GM12878 (cell line): Measurements from ENCODE around the gene ING3.

Source experiments
- BCL11A ChIP-seq: IDR thresholded peaks from 2 replicates; pipeline ENCODE4 v1.6.1; 2011; ENCODE audit warnings: low read depth, low read length
- EGR1 ChIP-seq, 2 experiments: IDR thresholded peaks; 1 replicate in 1 of 2; 2 replicates in 1 of 2; pipeline ENCODE4 v1.6.1; 2011 to 2012; ENCODE audit warnings: low read depth in 2 of 2, low read length in 2 of 2, borderline replicate concordance in 1 of 2, mild to moderate bottlenecking in 1 of 2, moderate library complexity in 1 of 2
- ESRRA ChIP-seq: IDR thresholded peaks from 2 replicates; pipeline ENCODE4 v1.6.1; 2012; ENCODE audit warnings: mild to moderate bottlenecking, low read length, improper control_type of control experiment
- POLR2A ChIP-seq: IDR thresholded peaks from 2 replicates; pipeline ENCODE4 v1.6.1; 2011; ENCODE audit warnings: low read depth, mild to moderate bottlenecking, low read length
- RFX5 ChIP-seq: IDR thresholded peaks from 2 replicates; pipeline ENCODE4 v1.6.1; 2011; ENCODE audit warnings: low read depth, low read length, improper control_type of control experiment
- SIN3A ChIP-seq: IDR thresholded peaks from 2 replicates; pipeline ENCODE4 v1.6.1; 2012; ENCODE audit warnings: low read depth, low read length, improper control_type of control experiment
- SRF ChIP-seq, 2 experiments: IDR thresholded peaks; 2 replicates each; pipeline ENCODE4 v1.6.1; 2011; ENCODE audit warnings: low read depth in 2 of 2, low read length in 2 of 2, mild to moderate bottlenecking in 1 of 2, moderate library complexity in 1 of 2
- TARDBP ChIP-seq: IDR thresholded peaks from 2 replicates; pipeline ENCODE4 v1.6.1; 2016; ENCODE audit warnings: borderline replicate concordance
- TCF12 ChIP-seq: IDR thresholded peaks from 2 replicates; pipeline ENCODE4 v1.6.1; 2011; ENCODE audit warnings: low read depth, mild to moderate bottlenecking, low read length
- ZSCAN29 ChIP-seq: fragments of 450-650 bp; IDR thresholded peaks from 2 replicates; pipeline ENCODE4 v1.6.1; 2017; ENCODE audit warnings: mild to moderate bottlenecking, moderate library complexity
- TF ChIP-seq, protein P1 (sequence below), 3 experiments: IDR thresholded peaks in 2 of 3; conservative IDR thresholded peaks in 1 of 3; 2 replicates each; pipeline ENCODE4 v1.5.1; 2011; ENCODE audit warnings: low read depth in 3 of 3, low read length in 3 of 3, mild to moderate bottlenecking in 3 of 3, control low read depth in 2 of 3, moderate library complexity in 2 of 3, inconsistent platforms in 1 of 3, mixed read lengths in 1 of 3; ENCODE audit not compliant: control insufficient read depth in 2 of 3, insufficient read depth in 1 of 3; ENCODE audit errors: extremely low read depth in 1 of 3
- TF ChIP-seq, protein P2 (sequence below): IDR thresholded peaks from 2 replicates; pipeline ENCODE4 v1.6.1; 2012; ENCODE audit warnings: low read depth, low read length, improper control_type of control experiment
- TF ChIP-seq, protein P3 (sequence below): IDR thresholded peaks from 2 replicates; pipeline ENCODE4 v1.6.1; 2011; ENCODE audit warnings: borderline replicate concordance, low read depth, mild to moderate bottlenecking, moderate library complexity, mixed read lengths, low read length; ENCODE audit not compliant: insufficient read depth; ENCODE audit errors: extremely low read length
- TF ChIP-seq, protein P4 (sequence below): IDR thresholded peaks from 2 replicates; pipeline ENCODE4 v1.6.1; 2012; ENCODE audit warnings: mild to moderate bottlenecking, low read depth, low read length

DNA sequence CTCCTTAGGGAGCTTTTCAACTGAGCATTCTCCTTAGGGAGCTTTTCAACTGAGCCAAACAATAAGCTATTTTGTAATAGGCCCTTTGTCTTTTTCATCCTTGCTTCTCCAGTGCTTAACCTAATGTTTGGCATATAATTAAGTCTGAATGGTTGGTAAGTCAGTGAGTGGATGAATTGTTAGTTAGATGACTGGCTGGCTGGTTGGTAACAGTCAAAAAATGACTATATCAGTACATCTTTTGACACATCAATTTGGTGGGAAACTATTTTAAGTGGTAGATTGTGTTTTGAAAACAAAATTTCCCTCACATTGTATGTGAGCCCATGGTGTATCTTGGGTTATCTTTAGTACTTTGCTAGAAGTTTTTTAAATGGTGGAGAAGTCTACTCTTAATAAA lies 16.4 kb downstream of the ING3 start:
- TF ChIP-seq SRF (IDR thresholded peaks at IDR 0.05; ENCODE audit: low read depth in 2 of 2, low read length in 2 of 2): no peak
- TF ChIP-seq, protein P1, sequence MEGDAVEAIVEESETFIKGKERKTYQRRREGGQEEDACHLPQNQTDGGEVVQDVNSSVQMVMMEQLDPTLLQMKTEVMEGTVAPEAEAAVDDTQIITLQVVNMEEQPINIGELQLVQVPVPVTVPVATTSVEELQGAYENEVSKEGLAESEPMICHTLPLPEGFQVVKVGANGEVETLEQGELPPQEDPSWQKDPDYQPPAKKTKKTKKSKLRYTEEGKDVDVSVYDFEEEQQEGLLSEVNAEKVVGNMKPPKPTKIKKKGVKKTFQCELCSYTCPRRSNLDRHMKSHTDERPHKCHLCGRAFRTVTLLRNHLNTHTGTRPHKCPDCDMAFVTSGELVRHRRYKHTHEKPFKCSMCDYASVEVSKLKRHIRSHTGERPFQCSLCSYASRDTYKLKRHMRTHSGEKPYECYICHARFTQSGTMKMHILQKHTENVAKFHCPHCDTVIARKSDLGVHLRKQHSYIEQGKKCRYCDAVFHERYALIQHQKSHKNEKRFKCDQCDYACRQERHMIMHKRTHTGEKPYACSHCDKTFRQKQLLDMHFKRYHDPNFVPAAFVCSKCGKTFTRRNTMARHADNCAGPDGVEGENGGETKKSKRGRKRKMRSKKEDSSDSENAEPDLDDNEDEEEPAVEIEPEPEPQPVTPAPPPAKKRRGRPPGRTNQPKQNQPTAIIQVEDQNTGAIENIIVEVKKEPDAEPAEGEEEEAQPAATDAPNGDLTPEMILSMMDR (IDR thresholded peaks at IDR 0.05 in 2 of 3, conservative IDR thresholded peaks at IDR 0.05 in 1 of 3; ENCODE audit: control insufficient read depth in 2 of 3, extremely low read depth in 1 of 3, insufficient read depth in 1 of 3, low read depth in 3 of 3, low read length in 3 of 3): no peak
- TF ChIP-seq, protein P2, sequence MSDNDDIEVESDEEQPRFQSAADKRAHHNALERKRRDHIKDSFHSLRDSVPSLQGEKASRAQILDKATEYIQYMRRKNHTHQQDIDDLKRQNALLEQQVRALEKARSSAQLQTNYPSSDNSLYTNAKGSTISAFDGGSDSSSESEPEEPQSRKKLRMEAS: no peak
- TF ChIP-seq, protein P3, sequence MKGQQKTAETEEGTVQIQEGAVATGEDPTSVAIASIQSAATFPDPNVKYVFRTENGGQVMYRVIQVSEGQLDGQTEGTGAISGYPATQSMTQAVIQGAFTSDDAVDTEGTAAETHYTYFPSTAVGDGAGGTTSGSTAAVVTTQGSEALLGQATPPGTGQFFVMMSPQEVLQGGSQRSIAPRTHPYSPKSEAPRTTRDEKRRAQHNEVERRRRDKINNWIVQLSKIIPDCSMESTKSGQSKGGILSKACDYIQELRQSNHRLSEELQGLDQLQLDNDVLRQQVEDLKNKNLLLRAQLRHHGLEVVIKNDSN: no peak
- TF ChIP-seq, protein P4, sequence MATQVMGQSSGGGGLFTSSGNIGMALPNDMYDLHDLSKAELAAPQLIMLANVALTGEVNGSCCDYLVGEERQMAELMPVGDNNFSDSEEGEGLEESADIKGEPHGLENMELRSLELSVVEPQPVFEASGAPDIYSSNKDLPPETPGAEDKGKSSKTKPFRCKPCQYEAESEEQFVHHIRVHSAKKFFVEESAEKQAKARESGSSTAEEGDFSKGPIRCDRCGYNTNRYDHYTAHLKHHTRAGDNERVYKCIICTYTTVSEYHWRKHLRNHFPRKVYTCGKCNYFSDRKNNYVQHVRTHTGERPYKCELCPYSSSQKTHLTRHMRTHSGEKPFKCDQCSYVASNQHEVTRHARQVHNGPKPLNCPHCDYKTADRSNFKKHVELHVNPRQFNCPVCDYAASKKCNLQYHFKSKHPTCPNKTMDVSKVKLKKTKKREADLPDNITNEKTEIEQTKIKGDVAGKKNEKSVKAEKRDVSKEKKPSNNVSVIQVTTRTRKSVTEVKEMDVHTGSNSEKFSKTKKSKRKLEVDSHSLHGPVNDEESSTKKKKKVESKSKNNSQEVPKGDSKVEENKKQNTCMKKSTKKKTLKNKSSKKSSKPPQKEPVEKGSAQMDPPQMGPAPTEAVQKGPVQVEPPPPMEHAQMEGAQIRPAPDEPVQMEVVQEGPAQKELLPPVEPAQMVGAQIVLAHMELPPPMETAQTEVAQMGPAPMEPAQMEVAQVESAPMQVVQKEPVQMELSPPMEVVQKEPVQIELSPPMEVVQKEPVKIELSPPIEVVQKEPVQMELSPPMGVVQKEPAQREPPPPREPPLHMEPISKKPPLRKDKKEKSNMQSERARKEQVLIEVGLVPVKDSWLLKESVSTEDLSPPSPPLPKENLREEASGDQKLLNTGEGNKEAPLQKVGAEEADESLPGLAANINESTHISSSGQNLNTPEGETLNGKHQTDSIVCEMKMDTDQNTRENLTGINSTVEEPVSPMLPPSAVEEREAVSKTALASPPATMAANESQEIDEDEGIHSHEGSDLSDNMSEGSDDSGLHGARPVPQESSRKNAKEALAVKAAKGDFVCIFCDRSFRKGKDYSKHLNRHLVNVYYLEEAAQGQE: no peak
- no peak for TF ChIP-seq TCF12
- no peak for TF ChIP-seq ESRRA
- TF ChIP-seq POLR2A: no peak
- TF ChIP-seq ZSCAN29: no peak
- TF ChIP-seq SIN3A: no peak
- TF ChIP-seq RFX5: no peak
- TF ChIP-seq TARDBP: no peak
- no peak for TF ChIP-seq BCL11A
- no peak for TF ChIP-seq EGR1 (IDR thresholded peaks at IDR 0.05; ENCODE audit: borderline replicate concordance in 1 of 2, low read depth in 2 of 2, low read length in 2 of 2)
